GM12878 (cell line): Measurements from ENCODE around the gene PLXNA4. TPM values are rescaled to one million over a fixed set of nuclear protein-coding genes. Genes with fewer than 3 reads are reported as not detected.

Experiments used
- ATAC-seq: fragments of 200-7000 bp; cut with Tn5 transposase; 3 replicates; pipeline ENCODE4 v1.9.1; 2020; ENCODE audit warnings: mild to moderate bottlenecking, moderate library complexity
- BruUV-seq: library from RNA; stranded (reverse); fragments of 400-500 nt; replicated peaks from 2 replicates; lab custom pipeline; 2021; lab: Mats Ljungman, UMichigan
- CTCF ChIA-PET: fragments of 300-600 bp; sonication (Branson Sonifier 250); formaldehyde crosslinking; extraction: SDS; loops from one replicate; lab custom pipeline; 2021; ENCODE audit warnings: inconsistent platforms; lab: Yijun Ruan, JAX
- POLR2A ChIA-PET: fragments of 350-600 bp; formaldehyde crosslinking; extraction: SDS; loops from one replicate; lab custom pipeline; 2021; ENCODE audit warnings: inconsistent platforms; lab: Charles Lee
- RAD21 ChIA-PET: fragments of 300-600 bp; sonication (Branson Sonifier 250); formaldehyde crosslinking; loops from one replicate; lab custom pipeline; 2023; ENCODE audit warnings: antibody characterized with exemption; ENCODE audit not compliant: unreplicated experiment; lab: Charles Lee
- SMC1A ChIA-PET: fragments of 300-600 bp; sonication (Branson Sonifier 250); formaldehyde crosslinking; loops from one replicate; lab custom pipeline; 2023; ENCODE audit not compliant: unreplicated experiment, uncharacterized antibody; lab: Charles Lee
- DNase-seq: peaks from one replicate; pipeline ENCODE4 v3.0.0-alpha.2; 2011; ENCODE audit warnings: low read depth, low spot score
- FAIRE-seq: peaks from 3 replicates; lab custom pipeline; 2011; peaks lifted over from hg19 to GRCh38; lab: Jason Lieb, UNC
- H2AFZ ChIP-seq: 2 replicates; pipeline ENCODE4 v1.6.0; 2011; ENCODE audit warnings: low read depth, low read length, control low read depth; ENCODE audit not compliant: control insufficient read depth
- H3K27ac ChIP-seq: 2 replicates; pipeline ENCODE4 v1.5.1; 2011; ENCODE audit warnings: control low read depth; ENCODE audit not compliant: control insufficient read depth, insufficient read depth
- H3K27me3 ChIP-seq, 2 experiments: replicated peaks in 1 of 2; 2 replicates each; pipeline versions ENCODE4 v1.6.0 to v1.6.1; 2011; ENCODE audit warnings: low read length in 1 of 2; ENCODE audit not compliant: control insufficient read depth in 2 of 2, insufficient read depth in 2 of 2
- H3K36me3 ChIP-seq, 2 experiments: 2 replicates each; pipeline ENCODE4 v1.5.1; 2011; ENCODE audit warnings: low read length in 1 of 2; ENCODE audit not compliant: control insufficient read depth in 2 of 2, insufficient read depth in 2 of 2
- H3K4me1 ChIP-seq: 2 replicates; pipeline ENCODE4 v1.6.1; 2011; ENCODE audit warnings: mild to moderate bottlenecking, low read length, moderate library complexity, mixed read lengths; ENCODE audit not compliant: control insufficient read depth, insufficient read depth
- H3K4me2 ChIP-seq: 2 replicates; pipeline ENCODE4 v1.6.0; 2011; ENCODE audit warnings: control low read depth; ENCODE audit not compliant: control insufficient read depth, insufficient read depth
- H3K4me3 ChIP-seq: fragments of 200-600 bp; sonication (generic); 2 replicates; pipeline ENCODE4 v1.5.1; 2016
- H3K79me2 ChIP-seq: 2 replicates; pipeline ENCODE4 v1.6.0; 2011; ENCODE audit warnings: low read length; ENCODE audit not compliant: control insufficient read depth, insufficient read depth
- H3K9ac ChIP-seq: 2 replicates; pipeline ENCODE4 v1.8.0; 2011; ENCODE audit warnings: low read length, control low read depth, mixed read lengths; ENCODE audit not compliant: control insufficient read depth, insufficient read depth
- H3K9me3 ChIP-seq: replicated peaks from 3 replicates; pipeline ENCODE4 v1.5.1; 2011; ENCODE audit warnings: mild to moderate bottlenecking, low read length; ENCODE audit not compliant: control insufficient read depth, insufficient read depth
- H4K20me1 ChIP-seq: 2 replicates; pipeline ENCODE4 v1.6.0; 2011; ENCODE audit not compliant: control insufficient read depth, insufficient read depth
- ATF7 ChIP-seq: fragments of 450-650 bp; IDR thresholded peaks from 2 replicates; pipeline ENCODE4 v1.6.1; 2016; ENCODE audit warnings: low read depth, mild to moderate bottlenecking
- EP300 ChIP-seq, 2 experiments: fragments of 150-350 bp in 1 of 2; IDR thresholded peaks; 2 replicates each; pipeline ENCODE4 v1.6.1; 2011 to 2012; ENCODE audit warnings: low read depth in 2 of 2, low read length in 2 of 2, borderline replicate concordance in 1 of 2, improper control_type of control experiment in 1 of 2, inconsistent platforms in 1 of 2; ENCODE audit not compliant: control insufficient read depth in 1 of 2
- FOXM1 ChIP-seq: IDR thresholded peaks from 2 replicates; pipeline ENCODE4 v1.6.1; 2012; ENCODE audit warnings: low read depth, mild to moderate bottlenecking, inconsistent platforms, low read length, moderate library complexity
- JUND ChIP-seq: IDR thresholded peaks from 2 replicates; pipeline ENCODE4 v1.6.1; 2012; ENCODE audit warnings: low read depth, mild to moderate bottlenecking, low read length, improper control_type of control experiment, moderate library complexity
- LARP7 ChIP-seq: fragments of 450-650 bp; IDR thresholded peaks from 2 replicates; pipeline ENCODE4 v1.6.1; 2017; ENCODE audit warnings: mild to moderate bottlenecking
- MTA2 ChIP-seq: fragments of 450-650 bp; IDR thresholded peaks from 2 replicates; pipeline ENCODE4 v1.6.1; 2016; ENCODE audit warnings: low read depth, mild to moderate bottlenecking, moderate library complexity
- MXI1 ChIP-seq: fragments of 150-350 bp; IDR thresholded peaks from 2 replicates; pipeline ENCODE4 v1.6.1; 2011; ENCODE audit warnings: low read depth, mild to moderate bottlenecking, inconsistent platforms, low read length, improper control_type of control experiment
- PAX8 ChIP-seq: fragments of 450-650 bp; IDR thresholded peaks from 2 replicates; pipeline ENCODE4 v1.6.1; 2017; ENCODE audit warnings: mild to moderate bottlenecking, moderate library complexity
- RAD21 ChIP-seq: IDR thresholded peaks from 2 replicates; pipeline ENCODE4 v1.6.1; 2011; ENCODE audit warnings: mild to moderate bottlenecking, low read depth, low read length, moderate library complexity; ENCODE audit not compliant: insufficient read depth
- SIX5 ChIP-seq: IDR thresholded peaks from 2 replicates; pipeline ENCODE4 v1.6.1; 2011; ENCODE audit warnings: mild to moderate bottlenecking, low read depth, low read length, moderate library complexity; ENCODE audit not compliant: severe bottlenecking
- SRF ChIP-seq, 2 experiments: IDR thresholded peaks; 2 replicates each; pipeline ENCODE4 v1.6.1; 2011; ENCODE audit warnings: low read depth in 2 of 2, low read length in 2 of 2, mild to moderate bottlenecking in 1 of 2, moderate library complexity in 1 of 2
- TBL1XR1 ChIP-seq: IDR thresholded peaks from 2 replicates; pipeline ENCODE4 v1.6.1; 2012; ENCODE audit warnings: low read depth, low read length, improper control_type of control experiment
- ZSCAN29 ChIP-seq: fragments of 450-650 bp; IDR thresholded peaks from 2 replicates; pipeline ENCODE4 v1.6.1; 2017; ENCODE audit warnings: mild to moderate bottlenecking, moderate library complexity
- WGBS: methylation state at CpG from one replicate; pipeline ENCODE4 v1.1.6; 2016; ENCODE audit warnings: low lambda C conversion rate; ENCODE audit not compliant: insufficient replicate concordance, insufficient coverage; ENCODE audit errors: missing lambda C conversion rate; 5-methylcytosine and 5-hydroxymethylcytosine counted together
- in situ Hi-C: fragments of 300-500 bp; cut with MboI; formaldehyde crosslinking; loops from 9 replicates; pipeline ENCODE4 v1.14.3; 2018; ENCODE audit warnings: mixed read lengths
- intact Hi-C: fragments of 100-400 bp; cut with micrococcal nuclease; formaldehyde crosslinking; loops from one replicate; pipeline ENCODE4 v1.14.2; 2022; ENCODE audit not compliant: unreplicated experiment
- polyA plus RNA-seq, 11 experiments: library from polyadenylated mRNA; depleted of rRNA in 4 of 11; unstranded in 6 of 11; stranded (reverse) in 5 of 11; fragments of >200 nt; fragmentation: Nextera tagmentation in 4 of 11; fragmentation: Illumina TruSeq in 1 of 11; extraction: Ambion mirVana in 4 of 11; extraction: Trizol in 1 of 11; gene quantifications; 1 replicate in 1 of 11; 2 replicates in 10 of 11; pipeline versions ENCODE4 v1.2.1 to v1.2.3, GENCODE V29; 2011 to 2016; ENCODE audit warnings: inconsistent platforms in 2 of 11, missing spikeins in 2 of 11, low read depth in 1 of 11
- total RNA-seq, 4 experiments: library from RNA; depleted of rRNA in 3 of 4; stranded (reverse); fragments of >200 nt in 3 of 4; fragmentation: Illumina TruSeq in 1 of 4; extraction: Trizol in 1 of 4; gene quantifications; 2 replicates each; pipeline versions ENCODE4 v1.2.1 to v1.2.3, GENCODE V29; 2013 to 2021
- TF ChIP-seq, protein P1 (sequence below): fragments of 450-650 bp; IDR thresholded peaks from 2 replicates; pipeline ENCODE4 v1.6.1; 2018; ENCODE audit warnings: borderline replicate concordance, mild to moderate bottlenecking; ENCODE audit not compliant: partially characterized antibody
- TF ChIP-seq, protein P2 (sequence below): fragments of 450-650 bp; IDR thresholded peaks from 2 replicates; pipeline ENCODE4 v1.6.1; 2017; ENCODE audit warnings: mild to moderate bottlenecking

PLXNA4 gene
- total and polyA plus RNA-seq, 10 of the 15 experiments (the other 5 are each of a cell fraction or from before 2014, with no cell fraction given): 0.03 TPM; not detected in 9

DNA sequence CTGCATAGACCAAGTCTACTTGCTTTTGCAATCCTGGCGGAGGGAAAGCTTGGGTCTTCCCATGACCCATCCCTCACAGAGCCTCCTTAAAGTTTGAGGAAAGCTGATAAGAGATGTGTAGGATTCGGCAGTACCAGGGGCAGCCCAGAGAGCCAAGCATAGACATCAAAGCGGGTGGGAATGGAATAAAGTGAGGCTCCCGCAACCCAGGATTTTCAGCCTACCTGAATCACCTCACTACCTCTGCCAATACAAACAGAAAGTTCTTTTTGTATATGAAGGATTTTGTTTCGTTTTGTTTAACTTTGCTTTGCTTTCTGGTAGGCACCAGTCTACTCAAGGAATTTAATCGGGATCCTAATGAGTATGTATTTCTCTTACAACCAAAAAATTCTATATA is 451.7 kb downstream of the PLXNA4 start:
- no TSS peak for BruUV-seq
- ATAC-seq (no peak), DNase-seq (no peak), FAIRE-seq (no peak)
- WGBS: 43% methylated on average over 6 of the region's 6 CpGs
- no peak overlapping the region for H3K4me3 ChIP-seq
- POLR2A ChIA-PET: no interaction called here
- in situ Hi-C loops (no loop called here), intact Hi-C loops (no loop called here)
- CTCF ChIA-PET: no interaction called here
- no peaks in the 10 kb centered on the region for H3K79me2 ChIP-seq
- no peak overlapping the region for H3K9ac ChIP-seq
- SMC1A ChIA-PET: no interaction called here
- no peak overlapping the region for H3K27ac ChIP-seq
- H3K27me3 ChIP-seq: peaks cover 0 to 4% of the 10 kb centered on the region in 2 experiments; a peak in 2 of 4 replicates
- H2AFZ ChIP-seq: no peak overlapping the region
- H3K4me1 ChIP-seq: no peaks in the 10 kb centered on the region
- no peak for TF ChIP-seq SIX5
- TF ChIP-seq MTA2: no peak
- no peak for TF ChIP-seq PAX8
- no peak for TF ChIP-seq MXI1
- no peak overlapping the region for H3K4me2 ChIP-seq
- no peaks in the 10 kb centered on the region for H4K20me1 ChIP-seq
- no peaks in the 10 kb centered on the region for H3K36me3 ChIP-seq
- H3K9me3 ChIP-seq: no peaks in the 10 kb centered on the region
- RAD21 ChIA-PET: no interaction called here

DNA sequence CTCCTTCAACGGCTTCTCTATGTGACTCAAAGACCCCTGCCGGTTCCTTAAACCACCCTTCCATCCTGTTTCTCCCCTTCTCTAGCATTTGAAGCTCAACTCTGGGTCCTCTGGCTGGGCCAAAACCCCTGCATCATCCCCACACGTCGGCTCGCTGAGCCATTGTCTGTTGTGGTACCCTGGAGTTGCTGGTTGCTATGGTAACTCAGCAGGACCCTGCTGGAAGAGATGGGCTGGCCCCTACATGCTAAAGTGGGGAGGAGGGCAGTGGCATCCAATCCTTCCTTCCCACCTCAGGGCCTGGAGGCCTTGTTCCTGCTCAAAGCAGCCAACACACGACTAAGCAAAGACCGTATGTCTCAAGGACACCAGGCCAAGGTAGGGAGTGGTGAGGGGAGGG is 452.5 kb downstream of the PLXNA4 start:
- Histone ChIP-seq H3K79me2 (no peaks in the 10 kb centered on the region), H2AFZ (no peak overlapping the region), H3K27ac (no peak overlapping the region), H3K9ac (no peak overlapping the region), H3K9me3 (no peaks in the 10 kb centered on the region), H3K4me2 (no peak overlapping the region), H3K36me3 (no peaks in the 10 kb centered on the region), H4K20me1 (no peaks in the 10 kb centered on the region), H3K4me1 (no peaks in the 10 kb centered on the region), H3K4me3 (no peak overlapping the region), H3K27me3 (peaks cover 0 to 4% of the 10 kb centered on the region in 2 experiments; a peak in 2 of 4 replicates)
- RAD21 ChIA-PET: no interaction called here
- 31% methylated on average over 7 of the region's 7 CpGs for WGBS
- no peak for FAIRE-seq
- SMC1A ChIA-PET: no interaction called here
- intact Hi-C loops: no loop called here
- in situ Hi-C loops: no loop called here
- POLR2A ChIA-PET: no interaction called here
- CTCF ChIA-PET: no interaction called here
- DNase-seq: no peak
- no peak for ATAC-seq
- BruUV-seq: no TSS peak
- TF ChIP-seq FOXM1: no peak
- no peak for TF ChIP-seq ZSCAN29
- TF ChIP-seq JUND: no peak
- TF ChIP-seq RAD21: no peak
- no peak for TF ChIP-seq ATF7
- no peak for TF ChIP-seq TBL1XR1
- TF ChIP-seq EP300 (IDR thresholded peaks at IDR 0.05; ENCODE audit: borderline replicate concordance in 1 of 2, control insufficient read depth in 1 of 2, low read depth in 2 of 2, low read length in 2 of 2): no peak
- TF ChIP-seq SIX5: no peak
- TF ChIP-seq, protein P1, sequence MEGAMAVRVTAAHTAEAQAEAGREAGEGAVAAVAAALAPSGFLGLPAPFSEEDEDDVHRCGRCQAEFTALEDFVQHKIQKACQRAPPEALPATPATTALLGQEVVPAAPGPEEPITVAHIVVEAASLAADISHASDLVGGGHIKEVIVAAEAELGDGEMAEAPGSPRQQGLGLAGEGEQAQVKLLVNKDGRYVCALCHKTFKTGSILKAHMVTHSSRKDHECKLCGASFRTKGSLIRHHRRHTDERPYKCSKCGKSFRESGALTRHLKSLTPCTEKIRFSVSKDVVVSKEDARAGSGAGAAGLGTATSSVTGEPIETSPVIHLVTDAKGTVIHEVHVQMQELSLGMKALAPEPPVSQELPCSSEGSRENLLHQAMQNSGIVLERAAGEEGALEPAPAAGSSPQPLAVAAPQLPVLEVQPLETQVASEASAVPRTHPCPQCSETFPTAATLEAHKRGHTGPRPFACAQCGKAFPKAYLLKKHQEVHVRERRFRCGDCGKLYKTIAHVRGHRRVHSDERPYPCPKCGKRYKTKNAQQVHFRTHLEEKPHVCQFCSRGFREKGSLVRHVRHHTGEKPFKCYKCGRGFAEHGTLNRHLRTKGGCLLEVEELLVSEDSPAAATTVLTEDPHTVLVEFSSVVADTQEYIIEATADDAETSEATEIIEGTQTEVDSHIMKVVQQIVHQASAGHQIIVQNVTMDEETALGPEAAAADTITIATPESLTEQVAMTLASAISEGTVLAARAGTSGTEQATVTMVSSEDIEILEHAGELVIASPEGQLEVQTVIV: no peak
- no peak for TF ChIP-seq LARP7
- no peak for TF ChIP-seq SRF (IDR thresholded peaks at IDR 0.05; ENCODE audit: low read depth in 2 of 2, low read length in 2 of 2)
- TF ChIP-seq, protein P2, sequence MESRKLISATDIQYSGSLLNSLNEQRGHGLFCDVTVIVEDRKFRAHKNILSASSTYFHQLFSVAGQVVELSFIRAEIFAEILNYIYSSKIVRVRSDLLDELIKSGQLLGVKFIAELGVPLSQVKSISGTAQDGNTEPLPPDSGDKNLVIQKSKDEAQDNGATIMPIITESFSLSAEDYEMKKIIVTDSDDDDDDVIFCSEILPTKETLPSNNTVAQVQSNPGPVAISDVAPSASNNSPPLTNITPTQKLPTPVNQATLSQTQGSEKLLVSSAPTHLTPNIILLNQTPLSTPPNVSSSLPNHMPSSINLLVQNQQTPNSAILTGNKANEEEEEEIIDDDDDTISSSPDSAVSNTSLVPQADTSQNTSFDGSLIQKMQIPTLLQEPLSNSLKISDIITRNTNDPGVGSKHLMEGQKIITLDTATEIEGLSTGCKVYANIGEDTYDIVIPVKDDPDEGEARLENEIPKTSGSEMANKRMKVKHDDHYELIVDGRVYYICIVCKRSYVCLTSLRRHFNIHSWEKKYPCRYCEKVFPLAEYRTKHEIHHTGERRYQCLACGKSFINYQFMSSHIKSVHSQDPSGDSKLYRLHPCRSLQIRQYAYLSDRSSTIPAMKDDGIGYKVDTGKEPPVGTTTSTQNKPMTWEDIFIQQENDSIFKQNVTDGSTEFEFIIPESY: no peak
